CD14-positive monocyte (primary cell): ENCODE measurements around the gene PPT1. TPM values are rescaled to one million over a fixed set of nuclear protein-coding genes. Genes with fewer than 3 reads are reported as not detected.

Experiments
- DNase-seq, 3 donors: peaks; one replicate each; pipeline ENCODE4 v3.0.0-alpha.2; 2011 to 2022
- H2AFZ ChIP-seq: 2 replicates; pipeline ENCODE4 v1.6.0; 2012; ENCODE audit warnings: mild to moderate bottlenecking, low read depth, low read length, inconsistent platforms; ENCODE audit not compliant: insufficient read depth, poor library complexity, severe bottlenecking
- H3K27ac ChIP-seq, 2 donors: 1 replicate in 1 of 2; 2 replicates in 1 of 2; pipeline ENCODE4 v1.5.1; 2012 to 2013; ENCODE audit warnings: low read length in 2 of 2, control low read depth in 1 of 2, inconsistent platforms in 1 of 2, low read depth in 1 of 2, mild to moderate bottlenecking in 1 of 2
- H3K27me3 ChIP-seq, 2 donors: one replicate each; pipeline versions ENCODE4 v1.6.0 to v1.6.1; 2011 to 2013; ENCODE audit warnings: low read length in 2 of 2; ENCODE audit not compliant: control insufficient read depth in 2 of 2, insufficient read depth in 2 of 2
- H3K36me3 ChIP-seq, 2 donors: replicated peaks in 1 of 2; 1 replicate in 1 of 2; 2 replicates in 1 of 2; pipeline versions ENCODE4 v1.5.1 to v1.6.1; 2012 to 2013; ENCODE audit warnings: low read length in 2 of 2, control low read depth in 1 of 2, inconsistent platforms in 1 of 2, mild to moderate bottlenecking in 1 of 2; ENCODE audit not compliant: insufficient read depth in 2 of 2, control insufficient read depth in 1 of 2
- H3K4me1 ChIP-seq, 2 donors: 1 replicate in 1 of 2; 2 replicates in 1 of 2; pipeline versions ENCODE4 v1.5.1 to v1.6.1; 2012 to 2013; ENCODE audit warnings: low read length in 2 of 2, control low read depth in 1 of 2, inconsistent platforms in 1 of 2, mild to moderate bottlenecking in 1 of 2, moderate library complexity in 1 of 2; ENCODE audit not compliant: insufficient read depth in 2 of 2, control insufficient read depth in 1 of 2
- H3K4me2 ChIP-seq: replicated peaks from 2 replicates; pipeline ENCODE3; 2012; ENCODE audit warnings: low read length, moderate library complexity, mild to moderate bottlenecking; ENCODE audit not compliant: poor library complexity, severe bottlenecking; ENCODE audit errors: extremely low read depth
- H3K4me3 ChIP-seq, 3 experiments: fragments of 200-600 bp in 1 of 3; sonication (generic) in 1 of 3; replicated peaks in 1 of 3; 1 replicate in 2 of 3; 2 replicates in 1 of 3; pipeline ENCODE4 v1.5.1; 2011 to 2013; ENCODE audit warnings: low read length in 3 of 3, mild to moderate bottlenecking in 3 of 3, control low read depth in 2 of 3, low read depth in 2 of 3, inconsistent platforms in 1 of 3, moderate library complexity in 1 of 3
- H3K79me2 ChIP-seq: 2 replicates; pipeline ENCODE4 v1.6.0; 2012; ENCODE audit warnings: mild to moderate bottlenecking, control low read depth, inconsistent platforms, low read length, moderate library complexity; ENCODE audit not compliant: insufficient read depth
- H3K9ac ChIP-seq: 2 replicates; pipeline ENCODE4 v1.6.0; 2017; ENCODE audit warnings: low read length, mild to moderate bottlenecking; ENCODE audit not compliant: insufficient read depth, poor library complexity, severe bottlenecking
- H3K9me3 ChIP-seq, 2 donors: replicated peaks in 1 of 2; 1 replicate in 1 of 2; 2 replicates in 1 of 2; pipeline versions ENCODE4 v1.5.1 to v1.6.1; 2012 to 2013; ENCODE audit warnings: low read length in 2 of 2, control low read depth in 1 of 2; ENCODE audit not compliant: control insufficient read depth in 1 of 2, insufficient read depth in 1 of 2
- H4K20me1 ChIP-seq: 2 replicates; pipeline ENCODE4 v1.6.0; 2012; ENCODE audit warnings: mild to moderate bottlenecking, low read length, control low read depth, moderate library complexity; ENCODE audit not compliant: insufficient read depth
- H3K27ac Mint-ChIP-seq, 7 donors: one replicate each; pipeline ENCODE4 v1.8.0; 2020; ENCODE audit warnings: mild to moderate bottlenecking in 7 of 7, mixed read lengths in 7 of 7, moderate library complexity in 6 of 7, inconsistent platforms in 2 of 7
- H3K27me3 Mint-ChIP-seq, 3 donors: one replicate each; pipeline ENCODE4 v1.8.0; 2021 to 2022; ENCODE audit warnings: low read depth in 3 of 3, mild to moderate bottlenecking in 3 of 3, mixed read lengths in 3 of 3, moderate library complexity in 3 of 3, inconsistent platforms in 1 of 3
- H3K36me3 Mint-ChIP-seq, 2 donors: one replicate each; pipeline ENCODE4 v1.8.0; 2020; ENCODE audit warnings: mixed read lengths in 2 of 2, inconsistent platforms in 1 of 2, mild to moderate bottlenecking in 1 of 2
- H3K4me1 Mint-ChIP-seq: one replicate; pipeline ENCODE4 v1.8.0; 2020; ENCODE audit warnings: mild to moderate bottlenecking, mixed read lengths
- H3K4me3 Mint-ChIP-seq, 2 donors: one replicate each; pipeline ENCODE4 v1.8.0; 2020; ENCODE audit warnings: mild to moderate bottlenecking in 2 of 2, mixed read lengths in 2 of 2, moderate library complexity in 1 of 2
- H3K9me3 Mint-ChIP-seq, 7 donors: one replicate each; pipeline ENCODE4 v1.8.0; 2020 to 2022; ENCODE audit warnings: mixed read lengths in 7 of 7, mild to moderate bottlenecking in 6 of 7, moderate library complexity in 6 of 7, inconsistent platforms in 2 of 7
- CTCF ChIP-seq: fragments of 200-600 bp; IDR thresholded peaks from one replicate; pipeline ENCODE4 v1.8.0; 2022; ENCODE audit warnings: antibody characterized with exemption, mild to moderate bottlenecking
- WGBS: methylation state at CpG from one replicate; pipeline ENCODE4 v1.1.5; 2013; ENCODE audit warnings: missing lambda C conversion rate; ENCODE audit not compliant: insufficient coverage; 5-methylcytosine and 5-hydroxymethylcytosine counted together
- intact Hi-C, 2 donors: fragments of 100-400 bp; cut with micrococcal nuclease; formaldehyde crosslinking; loops; one replicate each; pipeline versions ENCODE4 v1.15.0 to v1.15.1; 2023
- polyA plus RNA-seq, 3 donors: library from polyadenylated mRNA; depleted of rRNA in 1 of 3; unstranded in 2 of 3; stranded (reverse) in 1 of 3; fragments of 300-500 nt in 2 of 3; fragments of >200 nt in 1 of 3; fragmentation: Illumina TruSeq in 2 of 3; gene quantifications; 1 replicate in 2 of 3; 2 replicates in 1 of 3; pipeline ENCODE4 v1.2.3, GENCODE V29; 2012 to 2021

PPT1 gene
- polyA plus RNA-seq, 3 donors, result 166 to 1,143 (median 658) TPM

DNA sequence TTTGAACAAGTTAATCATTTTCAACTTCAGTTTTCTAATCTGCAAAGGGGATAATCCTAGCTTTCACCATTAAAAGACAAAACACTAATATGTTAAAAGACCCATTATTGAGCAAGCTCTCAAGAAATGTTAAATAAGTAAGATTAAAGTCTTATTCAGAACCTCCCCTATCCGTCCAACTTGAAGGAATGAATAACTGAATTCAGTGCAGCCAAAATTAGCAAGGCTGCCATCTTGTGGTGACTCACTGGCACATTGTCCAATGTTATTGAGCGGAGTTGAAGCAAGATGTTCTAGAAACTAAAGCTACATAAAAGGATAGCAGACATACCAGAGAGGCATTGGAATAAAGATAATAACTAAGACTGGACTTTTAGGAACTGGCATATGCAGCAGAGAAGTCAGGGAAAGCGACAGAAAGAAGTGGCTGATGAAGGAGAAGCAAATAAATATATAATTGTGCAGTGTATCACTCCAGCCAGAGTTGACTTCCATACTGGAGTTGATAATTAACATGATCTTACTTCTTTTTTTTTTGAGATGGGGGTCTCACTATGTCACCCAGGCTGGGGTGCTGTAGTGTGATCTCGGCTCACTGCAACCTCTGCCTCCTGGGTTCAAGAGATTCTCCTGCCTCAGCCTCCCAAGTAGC lies 64.7 kb downstream of the PPT1 start:
- Histone ChIP-seq H3K9ac (no peak overlapping the region), H3K9me3 (no peaks in the 10 kb centered on the region), H4K20me1 (no peaks in the 10 kb centered on the region), H3K36me3 (no peaks in the 10 kb centered on the region), H3K4me1 (peaks cover 49 to 52% of the 10 kb centered on the region in 2 donors), H3K4me2 (no peak overlapping the region), H2AFZ (peak overlapping the region; percentile 46), H3K79me2 (peaks cover 4% of the 10 kb centered on the region), H3K4me3 (no peak overlapping the region), H3K27me3 (no peaks in the 10 kb centered on the region), H3K27ac (no peak overlapping the region)
- peak in 2 of 3 donors; percentile 62 to 70 for DNase-seq
- Mint-ChIP-seq H3K4me1 (peaks cover 53% of the 10 kb centered on the region), H3K27ac (peak overlapping the region in 3 of 7 donors; percentile 16 to 35 (median 26)), H3K4me3 (no peak overlapping the region), H3K27me3 (peaks cover 0 to 1% (median 0%) of the 10 kb centered on the region in 3 donors), H3K9me3 (no peaks in the 10 kb centered on the region), H3K36me3 (no peaks in the 10 kb centered on the region)
- 20% methylated on average over 1 of the region's 4 CpGs for WGBS
- peak; percentile 74 for TF ChIP-seq CTCF
- intact Hi-C loops, result loop anchor here in 1 of 2 donors (10.0 kb wide), 1 partner anchor 48 kb away; no protein-coding TSS in a partner anchor

GRCh38 chr1:40030528-40031135 lies 66.4 kb downstream of the PPT1 start:
- no peak overlapping the region for H2AFZ ChIP-seq
- peaks cover 37% of the 10 kb centered on the region for H3K4me1 Mint-ChIP-seq
- no peaks in the 10 kb centered on the region for H3K36me3 ChIP-seq
- TF ChIP-seq CTCF, result no peak
- H3K4me1 ChIP-seq, result peaks cover 32 to 35% of the 10 kb centered on the region in 2 donors
- peaks cover 0 to 1% (median 0%) of the 10 kb centered on the region in 3 donors for H3K27me3 Mint-ChIP-seq
- intact Hi-C loops, result loop anchor here in 1 of 2 donors (10.0 kb wide), 1 partner anchor 46 kb away; no protein-coding TSS in a partner anchor
- no peak overlapping the region for H3K27ac ChIP-seq
- no peak overlapping the region for H3K4me3 Mint-ChIP-seq
- peaks cover 3% of the 10 kb centered on the region for H3K79me2 ChIP-seq
- no peaks in the 10 kb centered on the region for H3K27me3 ChIP-seq
- H3K27ac Mint-ChIP-seq, result peak overlapping the region in 1 of 7 donors; percentile 24
- H3K4me3 ChIP-seq, result no peak overlapping the region
- H3K9me3 Mint-ChIP-seq, result peaks cover 3 to 8% (median 8%) of the 10 kb centered on the region in 7 donors
- H4K20me1 ChIP-seq, result no peaks in the 10 kb centered on the region
- peaks cover 0 to 2% of the 10 kb centered on the region in 2 donors for H3K36me3 Mint-ChIP-seq
- no peak overlapping the region for H3K9ac ChIP-seq
- no peak for DNase-seq
- no peak overlapping the region for H3K4me2 ChIP-seq
- peaks cover 6 to 9% of the 10 kb centered on the region in 2 donors for H3K9me3 ChIP-seq
- no CpG with 5 or more reads among the region's 3 CpGs for WGBS
